Osteoblast (primary cell): ENCODE measurements around the gene ANKRD30A. TPM values are rescaled to one million over a fixed set of nuclear protein-coding genes. Genes with fewer than 3 reads are reported as not detected.
"Not testable (repeated sequence)": the region's sequence is repeated elsewhere in the genome, so short reads cannot be mapped to it uniquely, and the experiment has no call there.

ENCODE experiments used
- DNase-seq: peaks from one replicate; pipeline ENCODE4 v3.0.0; 2011; ENCODE audit warnings: low spot score, mixed read lengths; ENCODE audit not compliant: insufficient read length; ENCODE audit errors: missing footprints
- H2AFZ ChIP-seq: 2 replicates; pipeline ENCODE4 v1.6.0; 2011; ENCODE audit warnings: mild to moderate bottlenecking, low read length
- H3K27ac ChIP-seq: 2 replicates; pipeline ENCODE4 v1.5.1; 2011; ENCODE audit warnings: mild to moderate bottlenecking, low read depth, low read length, moderate library complexity
- H3K27me3 ChIP-seq: 2 replicates; pipeline ENCODE4 v1.6.0; 2012; ENCODE audit warnings: mild to moderate bottlenecking, control low read depth, inconsistent platforms, low read length, moderate library complexity; ENCODE audit not compliant: insufficient read depth
- H3K36me3 ChIP-seq: 2 replicates; pipeline ENCODE4 v1.5.1; 2011; ENCODE audit warnings: mild to moderate bottlenecking, low read length, control low read depth, moderate library complexity; ENCODE audit not compliant: insufficient read depth
- H3K4me1 ChIP-seq: 2 replicates; pipeline ENCODE4 v1.5.1; 2011; ENCODE audit warnings: mild to moderate bottlenecking, low read length, control low read depth, moderate library complexity; ENCODE audit not compliant: insufficient read depth
- H3K4me2 ChIP-seq: 2 replicates; pipeline ENCODE4 v1.6.0; 2011; ENCODE audit warnings: mild to moderate bottlenecking, low read length; ENCODE audit not compliant: insufficient read depth
- H3K4me3 ChIP-seq: fragments of 200-600 bp; sonication (generic); 3 replicates; pipeline ENCODE4 v1.5.1; 2012; ENCODE audit warnings: mild to moderate bottlenecking, low read length, inconsistent platforms; ENCODE audit not compliant: insufficient read depth
- H3K79me2 ChIP-seq: 2 replicates; pipeline ENCODE4 v1.6.0; 2012; ENCODE audit warnings: mild to moderate bottlenecking, low read length, control low read depth, inconsistent platforms; ENCODE audit not compliant: insufficient read depth
- H3K9me3 ChIP-seq: 2 replicates; pipeline ENCODE4 v1.5.1; 2011; ENCODE audit warnings: low read depth, low read length, control low read depth
- H4K20me1 ChIP-seq: 2 replicates; pipeline ENCODE4 v1.6.0; 2012; ENCODE audit warnings: mild to moderate bottlenecking, low read length, control low read depth; ENCODE audit not compliant: insufficient read depth
- total RNA-seq: library from RNA; depleted of rRNA; stranded (reverse); fragments of >200 nt; gene quantifications from 2 replicates; pipeline ENCODE4 v1.2.3, GENCODE V29; 2012
- TF ChIP-seq, protein P1 (sequence below): IDR thresholded peaks from 2 replicates; pipeline ENCODE4 v1.5.1; 2011; ENCODE audit warnings: mild to moderate bottlenecking, low read depth, low read length, moderate library complexity; ENCODE audit errors: extremely low read depth

Gene ANKRD30A
- total RNA-seq, 1 donor, result not detected

DNA sequence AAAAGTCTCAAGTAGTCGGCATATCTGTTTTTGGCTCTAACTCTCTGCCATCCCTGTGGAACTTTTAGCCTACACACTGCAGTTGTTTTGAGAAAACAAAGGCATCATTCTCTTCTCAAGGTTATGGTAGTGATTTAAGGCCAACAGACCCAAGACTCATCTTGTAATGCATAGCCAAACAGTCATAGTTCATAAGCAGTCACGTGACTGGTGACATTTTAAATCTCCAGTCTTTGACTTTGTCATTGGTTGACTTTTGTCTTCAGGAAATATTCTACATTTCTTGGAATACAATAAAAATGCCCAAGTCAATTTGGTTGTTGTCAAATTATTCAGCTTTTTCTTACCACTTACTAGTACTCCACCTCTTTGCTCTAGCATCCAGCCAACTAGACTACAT, 114.8 kb downstream of the ANKRD30A start:
- Histone ChIP-seq H3K9me3 (no peaks in the 10 kb centered on the region), H2AFZ (no peak overlapping the region), H3K36me3 (no peaks in the 10 kb centered on the region)

DNA sequence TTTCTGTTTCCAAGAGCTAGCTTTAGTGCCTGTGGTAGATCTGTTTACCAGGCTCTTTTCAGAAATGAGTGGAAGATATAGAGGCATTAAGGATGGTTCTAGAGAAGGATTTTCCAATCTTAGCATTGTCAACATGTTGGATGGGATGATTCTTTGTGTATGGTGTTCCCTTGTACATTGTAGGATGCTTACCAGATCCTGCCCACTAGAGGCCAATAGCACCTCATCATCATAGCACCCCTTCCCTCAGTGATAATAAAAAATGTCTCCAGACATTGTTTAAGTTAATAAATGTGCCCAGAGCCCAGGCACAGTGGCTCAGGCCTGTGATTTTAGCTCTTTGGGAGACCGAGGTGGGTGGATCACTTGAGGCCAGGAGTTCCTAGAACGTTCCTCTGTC, 121.2 kb downstream of the ANKRD30A start:
- no peaks in the 10 kb centered on the region for H3K9me3 ChIP-seq
- no peak overlapping the region for H3K27ac ChIP-seq
- no peaks in the 10 kb centered on the region for H3K79me2 ChIP-seq
- H4K20me1 ChIP-seq, result no peaks in the 10 kb centered on the region
- no peak overlapping the region for H3K4me3 ChIP-seq
- TF ChIP-seq, protein P1, sequence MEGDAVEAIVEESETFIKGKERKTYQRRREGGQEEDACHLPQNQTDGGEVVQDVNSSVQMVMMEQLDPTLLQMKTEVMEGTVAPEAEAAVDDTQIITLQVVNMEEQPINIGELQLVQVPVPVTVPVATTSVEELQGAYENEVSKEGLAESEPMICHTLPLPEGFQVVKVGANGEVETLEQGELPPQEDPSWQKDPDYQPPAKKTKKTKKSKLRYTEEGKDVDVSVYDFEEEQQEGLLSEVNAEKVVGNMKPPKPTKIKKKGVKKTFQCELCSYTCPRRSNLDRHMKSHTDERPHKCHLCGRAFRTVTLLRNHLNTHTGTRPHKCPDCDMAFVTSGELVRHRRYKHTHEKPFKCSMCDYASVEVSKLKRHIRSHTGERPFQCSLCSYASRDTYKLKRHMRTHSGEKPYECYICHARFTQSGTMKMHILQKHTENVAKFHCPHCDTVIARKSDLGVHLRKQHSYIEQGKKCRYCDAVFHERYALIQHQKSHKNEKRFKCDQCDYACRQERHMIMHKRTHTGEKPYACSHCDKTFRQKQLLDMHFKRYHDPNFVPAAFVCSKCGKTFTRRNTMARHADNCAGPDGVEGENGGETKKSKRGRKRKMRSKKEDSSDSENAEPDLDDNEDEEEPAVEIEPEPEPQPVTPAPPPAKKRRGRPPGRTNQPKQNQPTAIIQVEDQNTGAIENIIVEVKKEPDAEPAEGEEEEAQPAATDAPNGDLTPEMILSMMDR, result no peak
- no peaks in the 10 kb centered on the region for H3K27me3 ChIP-seq
- no peak overlapping the region for H3K4me2 ChIP-seq
- H3K36me3 ChIP-seq, result no peaks in the 10 kb centered on the region
- H2AFZ ChIP-seq, result no peak overlapping the region
- H3K4me1 ChIP-seq, result no peaks in the 10 kb centered on the region
- no peak for DNase-seq

More for the DNA sequence above, 114.8 kb downstream of the ANKRD30A start:
- Histone ChIP-seq H3K27me3 (no peaks in the 10 kb centered on the region), H3K4me1 (no peaks in the 10 kb centered on the region), H4K20me1 (no peaks in the 10 kb centered on the region), H3K79me2 (no peaks in the 10 kb centered on the region), H3K4me3 (no peak overlapping the region), H3K27ac (no peak overlapping the region), H3K4me2 (no peak overlapping the region)
- TF ChIP-seq, protein P1, result no peak
- no peak for DNase-seq

DNA sequence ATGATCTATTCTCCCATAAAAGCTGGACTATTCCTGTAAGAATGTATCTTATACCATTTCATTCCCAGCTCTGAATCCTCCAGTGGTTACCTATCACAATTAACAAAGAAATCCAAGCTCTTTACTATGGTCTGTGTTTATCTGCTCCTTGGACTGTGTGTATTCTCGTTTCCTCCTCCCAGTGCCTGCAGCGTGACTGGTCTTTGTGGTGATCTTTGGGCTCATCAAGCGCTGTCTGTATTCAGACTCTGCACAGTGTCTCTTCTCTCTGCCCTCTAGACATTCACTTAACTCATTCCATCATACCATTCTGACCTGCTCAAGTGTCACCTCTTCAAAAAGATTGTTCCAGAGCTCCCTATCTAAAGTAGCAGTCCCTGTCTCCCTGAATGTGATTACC, 130.4 kb downstream of the ANKRD30A start:
- not testable (repeated sequence) for H3K4me2 ChIP-seq, H3K4me3 ChIP-seq, H4K20me1 ChIP-seq, H3K27ac ChIP-seq, H2AFZ ChIP-seq, H3K27me3 ChIP-seq, H3K36me3 ChIP-seq, H3K9me3 ChIP-seq, H3K4me1 ChIP-seq, DNase-seq, H3K79me2 ChIP-seq

DNA sequence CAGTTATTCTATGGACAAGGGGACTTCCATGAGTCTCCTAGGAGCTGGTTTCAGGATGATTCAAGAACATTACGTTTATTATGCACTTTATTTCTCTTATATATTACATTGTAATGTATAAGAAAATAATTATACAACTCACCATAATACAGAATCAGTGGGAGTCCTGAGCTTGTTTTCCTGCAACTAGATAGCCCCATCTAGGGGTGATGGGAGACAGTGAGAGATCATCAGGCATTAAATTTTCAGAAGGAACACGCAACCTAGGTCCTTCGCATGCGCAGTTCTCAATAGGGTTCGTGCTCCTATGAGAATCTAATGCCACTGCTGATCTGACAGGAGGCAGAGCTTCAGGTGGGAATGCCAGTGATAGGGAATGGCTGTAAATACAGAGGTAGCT, 137.9 kb downstream of the ANKRD30A start:
- Histone ChIP-seq H3K27me3 (no peaks in the 10 kb centered on the region), H3K4me3 (no peak overlapping the region), H3K27ac (no peak overlapping the region), H3K9me3 (no peaks in the 10 kb centered on the region), H3K36me3 (no peaks in the 10 kb centered on the region), H3K4me2 (no peak overlapping the region), H3K4me1 (no peaks in the 10 kb centered on the region), H3K79me2 (no peaks in the 10 kb centered on the region), H2AFZ (no peak overlapping the region), H4K20me1 (no peaks in the 10 kb centered on the region)
- DNase-seq, result no peak
- TF ChIP-seq, protein P1, result no peak
